Muscle of back (tissue), 11 donors: ENCODE results near the gene NECAB2. TPM values are rescaled to one million over a fixed set of nuclear protein-coding genes. Genes with fewer than 3 reads are reported as not detected.

Source experiments
- DNase-seq, 3 donors: peaks; one replicate each; pipeline versions ENCODE4 v3.0.0 to v3.0.0-alpha.2; 2013
- polyA plus RNA-seq, 10 donors: library from polyadenylated mRNA; unstranded; fragments of 120-200 nt; gene quantifications; one replicate each; pipeline ENCODE4 v1.2.1, GENCODE V29; 2013; ENCODE audit not compliant: insufficient read length in 10 of 10

NECAB2 gene
- polyA plus RNA-seq, 10 donors, result 0.39 to 1.0 (median 0.82) TPM

DNA sequence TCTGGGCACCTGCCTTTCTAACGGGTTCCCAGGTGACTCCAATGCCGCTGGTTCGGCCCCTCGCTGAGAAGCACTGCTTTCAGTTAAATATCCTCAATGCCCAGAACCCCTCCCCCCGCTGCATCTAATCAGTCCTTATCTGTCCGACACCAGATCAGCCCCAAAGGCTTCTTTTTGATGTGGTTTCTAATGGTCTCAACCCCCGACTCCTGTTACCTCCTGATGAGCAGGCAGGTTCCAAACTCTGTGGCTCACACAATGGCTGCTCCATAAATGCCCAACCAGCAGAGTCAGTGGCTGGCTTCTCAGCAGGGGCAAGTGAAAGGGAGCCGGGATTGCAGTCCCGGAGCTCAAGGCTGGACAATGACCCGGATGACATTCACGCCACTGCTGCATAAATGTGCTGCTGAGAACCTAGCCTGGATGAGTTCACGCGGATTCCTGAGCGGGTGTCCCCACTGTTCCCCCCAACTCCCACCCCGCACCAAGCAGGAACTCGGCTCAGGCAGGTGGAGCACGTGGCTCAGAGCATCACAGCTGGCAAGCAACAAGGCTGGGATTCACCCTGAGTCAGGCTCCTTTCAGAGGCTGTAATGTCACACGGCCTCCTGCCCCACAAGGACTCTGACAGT, 75.6 kb downstream of the NECAB2 start:
- DNase-seq, result no peak

DNA sequence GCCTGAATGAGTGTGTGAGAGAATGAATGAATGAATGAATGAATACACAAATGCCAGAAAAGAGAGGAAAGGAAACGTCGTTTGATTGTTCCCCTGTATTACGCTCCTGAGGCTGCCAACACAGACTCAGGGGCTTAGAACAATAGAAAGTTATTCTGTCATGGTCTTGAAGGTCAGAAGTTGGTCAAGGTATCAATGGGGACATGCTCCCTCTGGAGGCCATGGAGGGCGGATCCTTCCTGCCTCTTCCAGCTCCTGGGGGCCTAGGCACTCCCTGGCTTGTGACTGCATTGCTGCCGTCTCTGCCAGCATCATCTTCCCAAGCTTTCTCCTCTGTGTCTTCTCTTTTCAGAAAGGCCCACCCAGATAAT, 76.1 kb downstream of the NECAB2 start:
- no peak for DNase-seq

DNA sequence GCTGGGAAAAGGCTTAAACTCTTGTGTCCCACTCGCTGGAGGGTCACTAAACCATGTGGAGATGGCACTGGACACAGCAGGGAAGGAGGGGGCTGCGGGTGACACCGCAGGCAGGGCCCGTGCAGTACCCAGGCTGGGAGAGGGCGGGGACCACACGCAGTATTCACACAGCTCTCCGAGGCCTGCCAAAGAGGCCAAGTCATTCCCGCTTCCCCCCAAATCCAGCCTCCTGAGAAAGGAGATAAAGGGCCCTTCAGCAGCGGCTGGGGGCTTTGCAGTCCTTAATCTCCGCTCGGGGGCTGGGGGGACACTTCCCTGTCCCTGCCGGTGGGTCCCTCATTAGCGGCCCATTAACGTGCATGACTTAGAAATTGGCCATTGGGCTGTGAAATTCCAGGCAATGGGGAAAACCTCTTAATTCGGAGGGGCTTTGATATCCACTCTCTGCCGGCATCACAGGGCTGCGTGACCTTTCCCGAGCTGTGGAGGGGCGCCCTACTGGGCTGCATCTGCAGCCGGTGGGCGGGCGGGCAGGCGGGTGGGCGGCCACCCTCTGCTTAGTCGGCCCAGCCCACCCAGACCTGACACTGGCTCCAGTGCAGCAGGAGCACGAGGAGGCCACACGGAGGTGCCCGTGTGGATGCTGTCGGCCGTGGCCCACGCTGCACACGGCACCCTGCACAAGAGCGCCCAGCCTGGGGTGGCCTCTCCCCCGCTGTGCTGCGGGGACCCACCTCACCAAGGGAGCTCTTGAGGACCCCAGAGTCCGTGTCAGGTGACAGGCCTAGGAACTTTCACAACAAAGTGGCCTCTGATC, 77.2 kb downstream of the NECAB2 start:
- DNase-seq, result no peak

DNA sequence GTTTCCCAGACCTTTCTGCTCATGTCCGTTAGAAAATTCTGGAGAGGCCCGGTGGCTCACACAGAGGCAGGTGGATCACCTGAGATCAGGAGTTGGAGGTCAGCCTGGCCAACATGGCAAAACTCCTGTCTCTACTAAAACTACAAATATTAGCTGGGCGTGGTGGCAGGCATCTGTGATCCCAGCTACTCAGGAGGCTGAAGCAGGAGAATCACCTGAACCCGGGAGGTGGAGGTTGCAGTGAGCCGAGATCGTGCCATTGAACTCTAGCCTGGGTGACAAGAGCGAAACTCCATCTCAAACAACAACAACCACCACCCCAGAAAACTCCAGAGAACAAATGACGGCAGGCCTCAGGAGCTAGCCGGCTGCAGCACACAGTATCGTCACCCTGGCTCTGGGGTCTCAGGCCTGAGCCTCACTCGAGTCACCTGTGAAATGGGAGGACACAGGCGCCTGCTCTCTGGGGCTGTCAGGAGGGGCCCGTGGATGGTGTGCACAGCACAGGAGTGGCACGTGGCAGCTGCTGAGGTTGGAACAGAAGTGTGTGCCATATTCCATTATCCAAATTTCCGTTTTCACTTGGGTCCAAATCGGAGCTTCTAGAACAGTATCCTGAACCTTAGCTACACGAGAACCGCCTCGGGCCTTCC, 77.9 kb downstream of the NECAB2 start:
- no peak for DNase-seq

DNA sequence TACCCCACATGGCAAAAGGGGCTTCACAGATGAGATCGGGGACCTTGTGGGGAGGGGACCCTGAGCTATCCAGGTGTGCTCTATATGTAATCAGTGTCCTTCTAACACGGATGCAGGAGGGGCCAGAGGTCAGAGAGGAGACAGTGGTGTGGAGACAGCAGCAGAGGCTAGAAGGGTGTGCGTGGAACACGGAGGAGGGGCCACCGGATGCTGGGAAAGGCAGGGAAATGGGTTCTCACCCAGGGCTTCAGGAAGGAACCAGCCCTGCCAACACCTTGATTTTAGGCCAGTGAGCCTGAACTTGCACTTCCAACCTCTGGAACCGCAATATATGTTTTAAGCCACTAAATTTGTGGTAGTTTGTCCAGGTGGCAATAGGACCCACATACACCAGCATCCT, 79.2 kb downstream of the NECAB2 start:
- DNase-seq, result no peak

DNA sequence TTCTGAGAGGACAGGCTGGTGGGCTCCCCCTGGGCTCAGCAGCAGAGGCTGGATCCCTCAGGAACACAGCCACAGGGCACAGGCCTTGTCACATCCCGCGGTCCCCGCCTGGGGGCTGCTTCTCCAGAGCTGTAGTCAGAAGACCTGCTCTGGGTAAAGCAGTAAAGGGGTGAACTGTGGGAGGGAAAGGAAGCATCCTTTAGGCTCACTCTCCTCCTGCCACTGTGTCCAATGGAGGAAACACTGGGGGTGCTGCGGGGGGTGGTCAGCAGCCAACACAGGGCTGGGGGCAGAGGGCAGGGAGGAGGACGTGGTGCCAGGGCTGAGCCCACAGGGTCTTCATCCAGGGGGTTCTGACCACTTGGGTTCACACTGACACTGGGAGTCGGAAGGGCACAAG, 79.6 kb downstream of the NECAB2 start:
- DNase-seq, result no peak

DNA sequence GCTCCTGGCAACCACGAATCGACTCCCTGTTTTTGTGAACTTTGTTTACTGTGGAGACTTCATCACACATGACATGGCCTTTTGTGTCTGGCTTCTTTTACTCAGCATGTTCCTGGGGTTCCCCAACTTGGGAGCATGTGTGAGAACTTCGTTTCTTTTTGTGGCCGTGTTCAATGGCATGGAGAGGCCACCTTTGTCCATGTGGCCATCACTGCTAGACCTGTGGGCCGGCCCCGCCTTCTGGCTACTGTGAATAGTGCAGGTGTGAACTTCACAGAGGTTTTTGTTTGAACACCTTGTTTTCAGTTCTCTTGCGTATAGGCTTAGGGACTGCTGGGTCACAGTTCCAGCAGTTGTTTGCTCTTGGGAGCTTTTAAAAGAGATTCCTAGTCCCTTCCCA, 80.2 kb downstream of the NECAB2 start:
- no peak for DNase-seq

DNA sequence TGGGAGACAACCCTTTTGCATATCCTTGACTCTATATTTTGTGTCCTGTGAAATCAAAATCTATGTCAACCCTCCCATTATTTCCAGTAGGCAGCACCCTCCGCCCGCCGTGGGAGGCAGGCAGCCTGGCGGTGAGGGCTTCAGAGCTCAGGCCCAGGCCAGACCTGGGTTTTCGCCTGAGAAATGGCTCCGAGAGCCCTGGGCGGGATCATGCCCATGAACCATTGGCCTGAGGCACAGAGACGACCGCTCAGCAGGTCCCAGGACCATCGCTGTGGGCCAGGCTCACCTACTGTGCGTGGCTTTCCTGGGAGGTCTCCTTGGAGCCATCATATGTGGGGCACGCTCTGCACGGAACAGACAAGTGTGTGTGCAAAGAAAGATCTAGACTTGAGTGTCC, 80.8 kb downstream of the NECAB2 start:
- no peak for DNase-seq

DNA sequence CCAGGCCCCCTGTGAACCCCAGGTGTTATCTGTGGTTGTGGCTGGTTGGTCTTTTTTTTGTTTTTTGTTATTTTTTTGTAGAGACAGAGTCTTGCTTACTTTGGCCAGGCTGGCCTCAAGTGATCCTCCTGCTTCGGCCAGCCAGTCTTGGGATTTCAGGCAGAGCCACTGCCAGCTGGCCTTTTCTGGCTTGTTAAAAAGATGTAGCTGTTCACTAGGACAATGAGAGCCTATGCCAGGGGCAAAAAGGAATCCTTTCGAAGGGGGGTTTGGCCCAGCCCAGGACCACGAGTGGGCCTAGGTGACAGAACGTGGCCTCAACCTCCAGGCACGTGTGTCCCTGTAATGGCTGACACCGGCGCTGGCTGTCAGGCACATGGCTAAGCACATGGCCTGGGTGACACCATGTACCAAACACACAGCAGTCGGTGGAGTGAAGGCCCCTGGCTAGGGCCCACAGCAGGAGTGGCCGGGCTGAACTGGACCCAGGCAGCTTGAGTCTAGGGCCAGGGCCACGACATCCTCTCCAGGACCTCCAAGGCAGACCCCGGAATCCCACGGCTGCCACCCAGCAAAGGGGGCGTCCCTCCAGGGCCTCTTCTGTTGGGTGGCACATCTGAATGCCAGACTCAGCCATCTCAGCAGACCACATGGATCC, 81.5 kb downstream of the NECAB2 start:
- DNase-seq, result no peak

DNA sequence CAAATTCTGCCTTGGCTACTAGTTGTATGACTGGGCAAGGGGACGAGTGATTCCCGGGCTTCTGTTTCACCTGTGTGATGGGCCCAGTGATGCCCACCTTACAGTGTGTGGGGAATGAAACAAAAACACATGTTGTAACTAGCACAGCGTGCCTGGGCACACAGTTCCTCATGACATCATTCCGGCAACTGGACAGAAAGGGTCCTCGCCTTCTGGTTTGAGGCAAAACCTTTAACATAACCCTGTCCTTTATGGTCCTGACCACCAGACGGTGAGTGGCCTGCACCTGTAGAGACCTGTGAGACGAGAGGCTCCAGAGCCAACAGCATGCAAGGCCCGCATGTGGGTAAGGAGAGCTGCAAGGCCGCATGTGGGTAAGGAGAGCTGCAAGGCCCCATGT, 82.3 kb downstream of the NECAB2 start:
- no peak for DNase-seq

DNA sequence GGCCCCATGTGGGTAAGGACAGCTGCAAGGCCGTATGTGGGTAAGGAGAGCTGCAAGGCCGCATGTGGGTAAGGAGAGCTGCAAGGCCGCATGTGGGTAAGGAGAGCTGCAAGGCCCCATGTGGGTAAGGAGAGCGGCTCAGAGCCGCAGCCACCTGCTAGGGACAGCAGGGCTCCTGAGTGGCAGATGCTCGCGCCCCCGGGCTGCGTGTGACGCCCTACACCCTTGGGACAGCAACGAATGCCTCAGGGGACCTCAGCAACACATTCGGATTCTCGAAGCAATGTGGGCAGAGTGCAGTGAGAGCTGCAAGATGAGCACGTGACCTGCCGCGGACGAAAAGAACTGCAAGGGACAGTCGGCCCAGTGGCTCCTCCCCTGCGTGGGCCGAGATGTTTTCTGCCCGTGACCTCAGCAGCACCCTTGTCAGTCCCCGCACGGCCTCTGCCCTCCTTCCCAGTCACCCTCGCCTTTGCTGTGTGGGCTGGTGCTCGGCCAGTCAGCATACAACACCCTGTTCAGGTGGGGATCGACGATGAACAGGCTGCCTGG, 84.1 kb downstream of the NECAB2 start:
- no peak for DNase-seq

Other genes with a start within 250 kb of the NECAB2 start
- gene HSBP1, start 160.3 kb upstream of the NECAB2 start, polyA plus RNA-seq, result 100 to 1,000 TPM; 110 to 141 (median 123) TPM
- 1 to 10 TPM; 3.0 to 5.2 (median 3.9) TPM for gene MLYCD, start 69.1 kb upstream of the NECAB2 start, polyA plus RNA-seq
- gene OSGIN1, start 15.0 kb upstream of the NECAB2 start, polyA plus RNA-seq, result 1 to 10 TPM in 1 of 10 donors, under 1 TPM in 9; 0.14 to 1.1 (median 0.47) TPM
- gene SLC38A8, start 74.6 kb downstream of the NECAB2 start, polyA plus RNA-seq, result not detected
- gene MBTPS1, start 148.7 kb downstream of the NECAB2 start, polyA plus RNA-seq, result 10 to 100 TPM; 65.9 to 92.8 (median 68.7) TPM
- gene HSDL1, start 176.9 kb downstream of the NECAB2 start, polyA plus RNA-seq, result 10 to 100 TPM; 14.4 to 23.6 (median 17.7) TPM
- 1 to 10 TPM in 1 of 10 donors, under 1 TPM in 9; 0.09 to 1.3 (median 0.37) TPM for gene DNAAF1, start 177.1 kb downstream of the NECAB2 start, polyA plus RNA-seq
- gene TAF1C, start 218.8 kb downstream of the NECAB2 start, polyA plus RNA-seq, result 10 to 100 TPM; 16.8 to 39.7 (median 24.4) TPM
- 1 to 10 TPM in 2 of 10 donors, under 1 TPM in 8; 0.43 to 1.1 (median 0.87) TPM for gene ADAD2, start 222.9 kb downstream of the NECAB2 start, polyA plus RNA-seq